ENCODE results near the gene TSPAN31. TPM values are rescaled to one million over a fixed set of nuclear protein-coding genes. Genes with fewer than 3 reads are reported as not detected.
"Not testable (repeated sequence)": the region's sequence is repeated elsewhere in the genome, so short reads cannot be mapped to it uniquely, and the experiment has no call there.

Gene TSPAN31
- total RNA-seq, 1 donor from 2014 or later, result 18.6 TPM

DNA sequence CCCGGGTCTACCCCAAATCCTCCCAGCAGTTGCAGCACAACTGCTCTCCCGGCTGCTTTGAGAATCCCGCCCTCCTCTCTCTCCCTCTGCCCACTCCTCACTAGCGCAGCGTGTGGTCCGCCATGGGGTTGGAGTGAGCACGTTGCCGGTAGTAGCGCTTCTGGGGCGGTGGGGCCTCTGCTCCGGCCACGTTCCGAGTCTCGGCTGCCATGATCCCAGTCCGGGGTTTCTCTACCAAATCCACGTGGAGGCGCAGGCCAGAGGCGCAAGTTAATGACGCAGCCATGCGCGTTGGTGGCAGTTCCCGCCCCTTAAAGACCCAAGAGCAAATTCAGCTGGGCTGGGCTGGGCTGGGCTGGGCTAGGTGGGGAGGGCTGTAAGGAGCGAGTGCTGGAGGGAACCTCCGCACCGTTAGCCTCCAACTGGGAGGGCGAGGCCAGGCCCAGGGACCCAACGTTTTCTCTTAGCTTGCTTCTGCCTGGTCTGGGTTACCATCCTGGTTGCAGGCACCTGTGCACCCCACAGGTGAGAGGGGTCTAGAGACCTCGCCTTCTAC, 27.1 kb downstream of the TSPAN31 start, which contains the start of gene METTL1:
METTL1 (minus strand) TSS at position 233 of the 556 bp plus-strand sequence; CDS start at position 211, 22 bp downstream.
- Histone ChIP-seq H3K79me2 (ENCODE audit: insufficient read depth, low read length) (peaks cover 16% of the 10 kb centered on the region), H3K27me3 (ENCODE audit: insufficient read depth, low read length) (peaks cover under 1% of the 10 kb centered on the region), H3K9ac (ENCODE audit: low read length) (peak within 1 kb of the TSS; percentile 97), H3K4me1 (ENCODE audit: insufficient read depth, low read length) (peaks cover 12% of the 10 kb centered on the region), H3K9me3 (ENCODE audit: insufficient read depth, low read depth, low read length) (no peaks in the 10 kb centered on the region), H3K27ac (ENCODE audit: low read depth, low read length) (peak within 1 kb of the TSS; percentile 96), H3K4me3 (ENCODE audit: insufficient read depth, low read depth, low read length) (peak within 1 kb of the TSS; percentile 85), H4K20me1 (ENCODE audit: insufficient read depth, low read length) (no peaks in the 10 kb centered on the region), H2AFZ (ENCODE audit: low read depth, low read length) (peak within 1 kb of the TSS; percentile 97), H3K36me3 (ENCODE audit: insufficient read depth, low read length) (peaks cover 2% of the 10 kb centered on the region), H3K4me2 (ENCODE audit: low read length) (peak within 1 kb of the TSS; percentile 95)
- TF ChIP-seq, protein P1, sequence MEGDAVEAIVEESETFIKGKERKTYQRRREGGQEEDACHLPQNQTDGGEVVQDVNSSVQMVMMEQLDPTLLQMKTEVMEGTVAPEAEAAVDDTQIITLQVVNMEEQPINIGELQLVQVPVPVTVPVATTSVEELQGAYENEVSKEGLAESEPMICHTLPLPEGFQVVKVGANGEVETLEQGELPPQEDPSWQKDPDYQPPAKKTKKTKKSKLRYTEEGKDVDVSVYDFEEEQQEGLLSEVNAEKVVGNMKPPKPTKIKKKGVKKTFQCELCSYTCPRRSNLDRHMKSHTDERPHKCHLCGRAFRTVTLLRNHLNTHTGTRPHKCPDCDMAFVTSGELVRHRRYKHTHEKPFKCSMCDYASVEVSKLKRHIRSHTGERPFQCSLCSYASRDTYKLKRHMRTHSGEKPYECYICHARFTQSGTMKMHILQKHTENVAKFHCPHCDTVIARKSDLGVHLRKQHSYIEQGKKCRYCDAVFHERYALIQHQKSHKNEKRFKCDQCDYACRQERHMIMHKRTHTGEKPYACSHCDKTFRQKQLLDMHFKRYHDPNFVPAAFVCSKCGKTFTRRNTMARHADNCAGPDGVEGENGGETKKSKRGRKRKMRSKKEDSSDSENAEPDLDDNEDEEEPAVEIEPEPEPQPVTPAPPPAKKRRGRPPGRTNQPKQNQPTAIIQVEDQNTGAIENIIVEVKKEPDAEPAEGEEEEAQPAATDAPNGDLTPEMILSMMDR (IDR thresholded peaks at IDR 0.05; ENCODE audit: insufficient read depth, low read depth, low read length), result no peak
- TF ChIP-seq EZH2 (IDR thresholded peaks at IDR 0.05; ENCODE audit: insufficient read depth, low read length), result no peak
- no peaks in the 10 kb centered on the region for H3K9me3 Mint-ChIP-seq (ENCODE audit: unreplicated experiment)
- H3K27me3 Mint-ChIP-seq (ENCODE audit: low read depth, unreplicated experiment), result peaks cover 9% of the 10 kb centered on the region
- peak within 1 kb of the TSS; percentile 99 for H3K27ac Mint-ChIP-seq (ENCODE audit: unreplicated experiment)
- peak within 1 kb of the TSS; percentile 86 for H3K4me3 Mint-ChIP-seq (ENCODE audit: unreplicated experiment)
- H3K4me1 Mint-ChIP-seq (ENCODE audit: low read depth, unreplicated experiment), result peaks cover 6% of the 10 kb centered on the region
- peak; percentile 94 for DNase-seq (ENCODE audit: low read depth)
- H3K36me3 Mint-ChIP-seq (ENCODE audit: low read depth, unreplicated experiment), result peaks cover 18% of the 10 kb centered on the region
- FAIRE-seq, result no peak

GRCh38 chr12:57772429-57773322, 27.8 kb downstream of the TSPAN31 start, which contains the start of gene EEF1AKMT3:
EEF1AKMT3 (plus strand) TSS chr12:57772614; CDS start chr12:57772725, 111 bp downstream.
- Mint-ChIP-seq H3K27ac (ENCODE audit: unreplicated experiment) (peak within 1 kb of the TSS; percentile 99), H3K9me3 (ENCODE audit: unreplicated experiment) (no peaks in the 10 kb centered on the region), H3K27me3 (ENCODE audit: low read depth, unreplicated experiment) (peaks cover 2% of the 10 kb centered on the region), H3K4me3 (ENCODE audit: unreplicated experiment) (peak within 1 kb of the TSS; percentile 86), H3K4me1 (ENCODE audit: low read depth, unreplicated experiment) (peaks cover 6% of the 10 kb centered on the region), H3K36me3 (ENCODE audit: low read depth, unreplicated experiment) (peaks cover 18% of the 10 kb centered on the region)
- H3K9me3 ChIP-seq (ENCODE audit: insufficient read depth, low read depth, low read length), result no peaks in the 10 kb centered on the region
- peaks cover 9% of the 10 kb centered on the region for H3K4me1 ChIP-seq (ENCODE audit: insufficient read depth, low read length)
- H3K9ac ChIP-seq (ENCODE audit: low read length), result peak within 1 kb of the TSS; percentile 97
- H2AFZ ChIP-seq (ENCODE audit: low read depth, low read length), result peak within 1 kb of the TSS; percentile 97
- no peaks in the 10 kb centered on the region for H3K27me3 ChIP-seq (ENCODE audit: insufficient read depth, low read length)
- H3K4me3 ChIP-seq (ENCODE audit: insufficient read depth, low read depth, low read length), result peak within 1 kb of the TSS; percentile 85
- DNase-seq (ENCODE audit: low read depth), result no peak
- H3K79me2 ChIP-seq (ENCODE audit: insufficient read depth, low read length), result peaks cover 16% of the 10 kb centered on the region
- no peak for TF ChIP-seq EZH2 (IDR thresholded peaks at IDR 0.05; ENCODE audit: insufficient read depth, low read length)
- TF ChIP-seq, protein P1 (IDR thresholded peaks at IDR 0.05; ENCODE audit: insufficient read depth, low read depth, low read length), result no peak
- no peak for FAIRE-seq
- no peaks in the 10 kb centered on the region for H4K20me1 ChIP-seq (ENCODE audit: insufficient read depth, low read length)
- peak within 1 kb of the TSS; percentile 96 for H3K27ac ChIP-seq (ENCODE audit: low read depth, low read length)
- peak within 1 kb of the TSS; percentile 95 for H3K4me2 ChIP-seq (ENCODE audit: low read length)
- H3K36me3 ChIP-seq (ENCODE audit: insufficient read depth, low read length), result peaks cover 2% of the 10 kb centered on the region

DNA sequence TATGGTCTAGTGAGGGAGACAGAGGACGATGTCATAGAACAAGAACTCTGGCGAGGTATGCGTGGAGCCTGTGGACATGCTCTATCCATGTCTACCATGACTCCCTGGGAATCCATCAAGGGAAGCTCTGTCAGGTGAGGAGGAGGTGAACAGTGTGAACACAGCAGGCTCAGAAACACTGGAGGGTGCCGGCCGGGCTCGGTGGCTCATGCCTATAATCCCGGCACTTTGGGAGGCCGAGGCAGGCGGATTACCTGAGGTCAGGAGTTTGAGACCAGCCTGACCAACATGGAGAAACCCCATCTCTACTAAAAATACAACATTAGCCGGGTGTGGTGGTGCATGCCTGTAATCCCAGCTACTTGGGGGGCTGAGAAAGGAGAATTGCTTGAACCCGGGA, 29.8 kb downstream of the TSPAN31 start:
- not testable (repeated sequence) for H3K4me2 ChIP-seq (ENCODE audit: low read length)

More for the DNA sequence above, 29.8 kb downstream of the TSPAN31 start:
- H3K27me3 Mint-ChIP-seq (ENCODE audit: low read depth, unreplicated experiment); H3K9me3 ChIP-seq (ENCODE audit: insufficient read depth, low read depth, low read length); H3K9me3 Mint-ChIP-seq (ENCODE audit: unreplicated experiment); H3K4me3 ChIP-seq (ENCODE audit: insufficient read depth, low read depth, low read length); H3K4me1 Mint-ChIP-seq (ENCODE audit: low read depth, unreplicated experiment); DNase-seq (ENCODE audit: low read depth); H3K4me1 ChIP-seq (ENCODE audit: insufficient read depth, low read length); H3K27ac Mint-ChIP-seq (ENCODE audit: unreplicated experiment); H3K9ac ChIP-seq (ENCODE audit: low read length); H3K27ac ChIP-seq (ENCODE audit: low read depth, low read length); H4K20me1 ChIP-seq (ENCODE audit: insufficient read depth, low read length); H2AFZ ChIP-seq (ENCODE audit: low read depth, low read length); FAIRE-seq; H3K36me3 ChIP-seq (ENCODE audit: insufficient read depth, low read length); H3K27me3 ChIP-seq (ENCODE audit: insufficient read depth, low read length): not testable (repeated sequence)
- H3K79me2 ChIP-seq (ENCODE audit: insufficient read depth, low read length), result peaks cover 16% of the 10 kb centered on the region
- Mint-ChIP-seq H3K4me3 (ENCODE audit: unreplicated experiment) (peak overlapping the region; percentile 63), H3K36me3 (ENCODE audit: low read depth, unreplicated experiment) (peaks cover 13% of the 10 kb centered on the region)

All from astrocyte (in vitro differentiated cells and primary cell).